ENCODE measurements around the gene SMARCAL1. TPM values are rescaled to one million over a fixed set of nuclear protein-coding genes. Genes with fewer than 3 reads are reported as not detected.
A peak's percentile ranks its signal among the peaks of the same experiment; 100 is the strongest.

The SMARCAL1 gene
- total RNA-seq, result 24.0 and 135 TPM in 2 replicates

- peak; percentile 83 for DNase-seq (ENCODE audit: low read depth)
- H3K36me3 ChIP-seq (ENCODE audit: control insufficient read depth, insufficient read depth, low read length), result peaks cover 4% of the 10 kb centered on the region
- no peaks in the 10 kb centered on the region for H3K27me3 ChIP-seq (ENCODE audit: control insufficient read depth, insufficient read depth, low read length)
- H3K4me3 ChIP-seq (ENCODE audit: low read depth, low read length), result peak within 1 kb of the TSS; percentile 94
- TF ChIP-seq CTCF (IDR thresholded peaks at IDR 0.05; ENCODE audit: insufficient read depth, low read length, poor library complexity, severe bottlenecking), result no peak
Observed at GRCh38 chr2:216412022-216412999, at the start of gene SMARCAL1. Gene SMARCAL1 (plus strand): TSS chr2:216412484. CDS start chr2:216414705, 2,221 bp downstream.

DNA sequence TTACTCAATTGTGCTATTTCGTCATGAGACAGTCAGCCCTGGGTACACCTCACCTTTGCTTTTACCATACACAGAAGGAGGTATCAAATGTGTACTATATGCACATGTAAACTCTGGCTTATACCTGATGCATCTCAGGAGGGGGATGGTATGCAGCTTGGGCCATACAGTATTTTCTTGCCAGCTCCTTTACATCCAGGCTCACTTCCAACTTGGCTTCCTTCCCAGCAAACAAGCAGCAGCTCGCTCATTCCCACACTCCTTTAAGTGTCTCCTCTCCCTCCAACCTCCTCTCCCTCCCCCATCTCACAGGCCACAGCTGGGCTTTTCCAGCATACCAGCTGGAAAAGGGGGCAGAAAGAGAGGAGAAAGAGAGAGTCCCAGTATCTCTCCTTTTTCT lies 49.6 kb upstream of the SMARCAL1 start:
- H3K36me3 ChIP-seq (ENCODE audit: control insufficient read depth, insufficient read depth, low read length), result no peaks in the 10 kb centered on the region
- H3K4me3 ChIP-seq (ENCODE audit: low read depth, low read length), result no peak overlapping the region
- no peaks in the 10 kb centered on the region for H3K27me3 ChIP-seq (ENCODE audit: control insufficient read depth, insufficient read depth, low read length)
- TF ChIP-seq CTCF (IDR thresholded peaks at IDR 0.05; ENCODE audit: insufficient read depth, low read length, poor library complexity, severe bottlenecking), result no peak
- DNase-seq (ENCODE audit: low read depth), result no peak

DNA sequence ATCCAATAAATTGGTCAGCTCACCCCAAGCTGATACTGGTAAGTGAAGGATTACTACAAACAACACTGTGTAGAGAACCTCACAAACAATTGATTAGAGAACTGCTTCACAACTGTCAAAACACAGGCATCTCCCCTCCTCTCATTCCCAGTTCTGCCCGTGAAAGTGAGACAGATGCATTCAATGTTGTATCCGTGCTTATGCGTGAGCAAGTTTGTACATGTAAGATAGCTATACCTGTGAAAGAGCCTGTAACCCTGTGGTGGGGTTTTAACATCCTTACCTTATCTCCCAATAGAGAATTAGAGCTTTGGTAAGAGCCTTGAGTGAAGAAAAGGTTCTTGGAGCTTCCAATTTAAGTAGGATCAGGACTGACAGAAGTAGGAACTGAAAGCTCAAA lies 49.1 kb upstream of the SMARCAL1 start:
- no peak for TF ChIP-seq CTCF (IDR thresholded peaks at IDR 0.05; ENCODE audit: insufficient read depth, low read length, poor library complexity, severe bottlenecking)
- DNase-seq (ENCODE audit: low read depth), result no peak
- Histone ChIP-seq H3K36me3 (ENCODE audit: control insufficient read depth, insufficient read depth, low read length) (no peaks in the 10 kb centered on the region), H3K27me3 (ENCODE audit: control insufficient read depth, insufficient read depth, low read length) (no peaks in the 10 kb centered on the region), H3K4me3 (ENCODE audit: low read depth, low read length) (no peak overlapping the region)

DNA sequence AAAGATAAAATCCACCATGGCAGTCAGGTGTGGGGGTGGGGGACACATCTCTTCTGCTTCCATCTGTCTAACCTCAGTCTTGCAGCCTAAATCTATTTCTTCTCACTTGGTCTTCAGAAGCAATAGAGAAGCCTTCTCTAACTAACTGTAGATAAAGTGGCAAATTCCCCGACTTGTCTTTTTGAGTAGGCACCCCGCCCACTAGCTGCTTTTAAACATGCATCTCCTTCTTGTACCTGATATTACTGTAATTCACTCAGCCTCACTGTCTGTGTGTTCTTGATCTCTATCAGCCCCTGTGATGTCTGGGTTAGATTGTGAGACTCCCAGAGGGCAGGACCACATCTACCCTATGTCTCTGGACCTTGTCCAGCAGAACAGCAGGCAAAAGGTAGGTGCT lies 46.8 kb upstream of the SMARCAL1 start:
- H3K36me3 ChIP-seq (ENCODE audit: control insufficient read depth, insufficient read depth, low read length), result no peaks in the 10 kb centered on the region
- DNase-seq (ENCODE audit: low read depth), result no peak
- no peak for TF ChIP-seq CTCF (IDR thresholded peaks at IDR 0.05; ENCODE audit: insufficient read depth, low read length, poor library complexity, severe bottlenecking)
- H3K4me3 ChIP-seq (ENCODE audit: low read depth, low read length), result no peak overlapping the region
- no peaks in the 10 kb centered on the region for H3K27me3 ChIP-seq (ENCODE audit: control insufficient read depth, insufficient read depth, low read length)

DNA sequence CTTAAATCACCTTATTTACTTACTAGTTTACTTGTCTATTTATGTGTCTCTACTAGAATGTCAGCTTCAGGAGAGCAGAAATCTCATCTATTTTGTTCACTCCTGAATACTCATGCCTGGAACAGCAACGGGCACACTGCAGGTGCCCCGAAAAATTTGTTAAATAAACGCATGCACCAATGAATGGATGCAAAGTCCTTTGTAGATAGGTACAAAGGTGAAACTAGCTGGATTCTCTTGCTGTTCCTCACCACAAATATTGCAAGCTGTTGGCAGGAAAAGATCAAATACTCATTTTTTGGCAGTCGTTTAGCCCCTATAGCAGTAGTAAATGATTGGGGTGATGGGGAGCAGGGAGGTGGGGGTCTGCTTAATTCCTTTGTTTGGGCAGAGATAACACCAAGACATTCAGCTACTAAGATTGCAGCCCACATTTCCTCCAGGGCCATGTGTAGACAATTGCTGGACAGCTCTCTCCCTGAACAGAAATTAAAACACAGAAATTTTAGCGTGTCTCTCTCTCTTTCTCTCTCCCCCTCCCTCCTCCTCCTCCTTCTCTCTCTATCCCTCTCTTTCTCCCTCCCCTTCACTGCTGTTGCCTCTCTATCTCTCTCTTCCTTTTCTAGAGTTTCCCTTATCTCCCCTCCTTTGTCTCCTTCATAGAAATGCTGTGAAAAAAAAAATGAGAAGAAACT lies 45.4 kb upstream of the SMARCAL1 start:
- H3K36me3 ChIP-seq (ENCODE audit: control insufficient read depth, insufficient read depth, low read length), result no peaks in the 10 kb centered on the region
- peaks cover 3% of the 10 kb centered on the region for H3K27me3 ChIP-seq (ENCODE audit: control insufficient read depth, insufficient read depth, low read length)
- DNase-seq (ENCODE audit: low read depth), result no peak
- no peak for TF ChIP-seq CTCF (IDR thresholded peaks at IDR 0.05; ENCODE audit: insufficient read depth, low read length, poor library complexity, severe bottlenecking)
- no peak overlapping the region for H3K4me3 ChIP-seq (ENCODE audit: low read depth, low read length)
